H1 (cell line): Measurements from ENCODE around the gene MXI1.

Experiments
- CREB1 ChIP-seq: IDR thresholded peaks from 2 replicates; pipeline ENCODE4 v1.6.1; 2012; ENCODE audit warnings: inconsistent platforms
- MAX ChIP-seq: IDR thresholded peaks from 2 replicates; pipeline ENCODE4 v1.6.1; 2012; ENCODE audit warnings: inconsistent platforms
- TEAD4 ChIP-seq: IDR thresholded peaks from 2 replicates; pipeline ENCODE4 v1.6.1; 2012; ENCODE audit warnings: low read depth, low read length, inconsistent platforms, mixed read lengths

- TF ChIP-seq CREB1, result no peak
- no peak for TF ChIP-seq TEAD4
- TF ChIP-seq MAX, result no peak
Observed at GRCh38 chr10:110239892-110240291, 32.5 kb downstream of the MXI1 start.
